ENCODE data around the gene PCSK5.
"Not testable (repeated sequence)": the region's sequence is repeated elsewhere in the genome, so short reads cannot be mapped to it uniquely, and the experiment has no call there.

PCSK5 gene

DNA sequence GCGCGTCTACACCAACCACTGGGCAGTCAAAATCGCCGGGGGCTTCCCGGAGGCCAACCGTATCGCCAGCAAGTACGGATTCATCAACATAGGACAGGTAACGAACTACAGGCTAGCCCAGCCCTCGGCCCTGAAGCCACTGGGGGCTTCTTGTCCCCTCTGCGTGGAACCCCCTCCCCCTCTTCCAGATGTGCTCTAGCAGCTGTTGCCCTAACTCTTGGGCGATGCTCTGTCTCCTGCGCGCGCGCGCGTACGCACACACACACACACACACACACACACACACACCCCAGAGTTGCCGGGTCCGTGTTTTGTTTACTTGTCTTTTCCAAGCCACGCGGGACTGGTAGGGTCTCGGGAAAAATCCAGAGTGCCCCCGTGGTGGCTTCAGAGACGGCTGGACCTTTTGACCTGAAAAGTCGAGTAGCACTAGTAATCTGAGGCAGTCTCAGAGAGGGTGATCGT lies 836 bp downstream of the PCSK5 start:
- DNase-seq = no peak

DNA sequence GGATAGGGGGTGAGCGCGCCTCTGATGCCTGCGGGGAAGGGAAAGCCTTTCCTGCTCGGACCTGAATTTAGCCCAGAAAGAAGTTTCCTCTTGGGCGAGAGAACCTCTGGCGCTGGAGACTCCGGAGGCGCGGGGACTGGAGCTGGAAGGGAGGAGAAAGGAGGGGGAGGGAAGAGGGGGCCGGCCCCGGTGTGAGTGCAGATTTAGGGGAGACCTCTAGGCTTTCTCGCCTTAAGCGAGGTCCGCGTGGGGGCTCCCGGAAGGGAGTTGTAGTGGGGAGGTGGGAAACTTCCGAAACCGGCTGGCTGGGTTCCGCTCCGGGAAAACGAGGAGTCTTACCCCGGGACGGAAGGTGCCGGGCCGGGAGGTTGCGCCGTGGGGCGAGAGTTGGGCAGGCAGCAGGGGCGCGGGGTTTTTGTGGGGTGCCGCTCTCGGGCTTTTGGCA lies 1.3 kb downstream of the PCSK5 start:
- DNase-seq = no peak

GRCh38 chr9:75892216-75892911 lies 1.9 kb downstream of the PCSK5 start:
- peak; percentile 18 for DNase-seq

DNA sequence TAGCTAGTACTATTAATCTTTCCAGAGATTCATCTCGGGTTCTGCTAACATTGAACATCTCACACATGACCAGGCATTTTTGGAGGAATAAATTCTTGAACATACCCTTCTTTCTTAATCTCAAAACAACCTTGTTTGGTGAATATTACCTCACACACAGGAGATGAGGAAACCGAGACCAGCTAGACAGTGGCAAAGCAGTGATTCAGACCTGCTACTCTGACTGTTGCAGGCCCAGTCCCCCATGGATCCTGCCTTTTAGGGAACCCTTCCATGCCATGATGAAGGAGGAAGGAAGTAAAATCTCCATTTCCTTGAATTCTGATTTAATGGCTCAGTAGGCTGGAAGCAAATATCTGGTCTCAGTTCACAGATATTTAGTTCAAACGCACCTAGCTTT lies 2.6 kb downstream of the PCSK5 start:
- no peak for DNase-seq

- no peak for DNase-seq
Measured at GRCh38 chr9:75894566-75894965, 4.1 kb downstream of the PCSK5 start.

DNA sequence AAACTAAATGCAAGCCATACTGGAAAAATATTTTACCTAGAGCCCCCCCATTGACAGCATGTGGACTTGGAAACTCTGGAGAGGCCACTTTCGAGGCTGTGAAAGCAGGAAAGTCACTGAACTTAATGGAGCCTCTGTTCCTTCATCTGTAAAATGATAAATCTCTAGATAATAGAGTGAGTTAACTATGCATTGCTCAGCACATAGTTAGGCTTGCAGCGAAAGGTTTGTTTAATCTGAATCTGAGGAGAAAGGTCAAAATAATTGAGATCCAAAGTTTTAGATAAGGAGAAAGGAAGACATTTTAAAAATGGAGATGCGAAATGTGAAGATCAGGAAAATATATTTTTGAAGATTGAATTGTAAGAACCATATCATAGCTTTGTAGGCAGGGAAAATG lies 4.6 kb downstream of the PCSK5 start:
- DNase-seq = no peak

DNA sequence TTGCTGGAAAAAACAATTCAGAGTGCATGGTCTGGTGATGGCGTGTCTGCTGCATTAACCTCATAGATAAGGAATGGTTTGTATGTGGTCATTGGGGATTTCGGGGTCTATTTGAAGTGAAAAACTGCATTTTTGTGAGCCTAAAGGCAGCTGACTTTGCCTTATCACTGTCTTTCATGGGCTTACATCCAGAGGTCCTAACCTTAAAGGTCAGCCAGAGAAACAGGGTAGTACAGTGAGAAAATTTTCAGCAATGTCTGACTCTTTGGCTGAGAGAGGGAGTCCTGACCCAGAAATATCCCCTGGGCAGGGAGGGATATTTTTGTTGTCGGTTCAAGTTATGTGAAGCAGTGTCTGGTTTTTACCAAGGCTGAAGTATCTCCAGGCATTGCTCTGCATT lies 5.7 kb downstream of the PCSK5 start:
- no peak for DNase-seq

GRCh38 chr9:75900893-75901524 lies 10.5 kb downstream of the PCSK5 start:
- DNase-seq = not testable (repeated sequence)

DNA sequence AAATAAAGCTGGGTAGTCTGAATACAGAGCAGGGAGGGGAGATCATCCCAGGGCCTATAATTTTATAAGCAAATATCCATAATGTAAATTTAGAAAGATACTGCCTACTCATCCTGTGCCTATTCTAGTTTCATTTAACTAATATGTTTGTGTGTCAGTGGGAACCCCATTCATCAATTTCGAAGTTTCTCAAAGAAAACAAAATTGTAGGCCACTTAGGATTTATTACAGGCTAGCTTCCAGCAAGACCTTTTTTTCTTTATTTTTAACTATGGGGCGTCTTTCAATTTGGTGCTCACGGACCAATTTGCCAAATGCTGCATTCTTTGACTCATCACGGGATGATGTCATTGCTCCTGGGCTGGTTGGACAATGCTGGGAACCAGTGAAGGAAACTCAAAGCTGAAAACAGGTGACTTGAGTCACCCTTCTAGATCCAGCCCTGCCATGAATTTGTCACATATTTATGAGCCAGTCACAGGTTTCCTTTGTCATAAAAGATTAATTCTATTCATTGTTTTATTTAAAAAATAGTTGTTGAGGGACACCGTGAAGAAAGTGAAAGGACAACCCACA lies 13.4 kb downstream of the PCSK5 start:
- no peak for DNase-seq

DNA sequence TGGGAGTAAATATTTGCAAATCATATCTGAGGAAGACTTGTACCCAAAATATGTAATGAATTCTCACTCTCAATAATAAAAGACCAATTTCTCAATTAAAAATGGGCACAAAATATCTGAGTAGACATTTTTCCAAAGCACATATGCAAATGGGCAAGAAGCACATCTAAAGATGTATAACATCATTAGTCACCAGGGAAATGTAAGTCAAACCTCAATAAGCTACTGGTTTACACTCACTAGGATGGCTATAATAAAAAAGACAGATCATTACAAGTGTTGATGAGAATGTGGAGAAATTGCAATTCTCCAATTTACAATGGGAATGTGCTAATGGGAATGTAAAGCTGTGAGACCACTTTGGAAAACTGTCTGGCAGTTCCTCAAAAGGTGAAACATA lies 13.9 kb downstream of the PCSK5 start:
- DNase-seq = no peak

- no peak for DNase-seq
Measured at GRCh38 chr9:75906531-75906930, 16.1 kb downstream of the PCSK5 start.

DNA sequence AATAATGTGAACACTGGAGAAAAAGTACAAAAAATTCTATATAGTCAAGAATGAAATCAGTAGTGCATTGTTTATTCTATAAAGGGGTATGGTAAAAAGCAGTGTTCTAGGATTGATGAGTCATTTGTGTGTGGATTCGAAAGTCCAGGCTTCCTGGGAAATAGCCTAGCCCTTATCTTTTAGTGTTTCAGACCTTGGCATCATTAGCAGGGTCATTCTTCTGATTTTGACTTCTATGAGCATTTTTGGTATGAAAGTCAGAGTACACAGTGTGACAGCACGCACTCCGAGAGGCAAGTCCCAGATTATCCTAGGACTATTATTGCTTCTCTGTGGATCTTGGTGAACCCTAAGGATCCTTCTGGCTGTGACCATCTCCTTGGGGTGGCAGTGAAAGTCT lies 16.9 kb downstream of the PCSK5 start:
- DNase-seq = no peak

DNA sequence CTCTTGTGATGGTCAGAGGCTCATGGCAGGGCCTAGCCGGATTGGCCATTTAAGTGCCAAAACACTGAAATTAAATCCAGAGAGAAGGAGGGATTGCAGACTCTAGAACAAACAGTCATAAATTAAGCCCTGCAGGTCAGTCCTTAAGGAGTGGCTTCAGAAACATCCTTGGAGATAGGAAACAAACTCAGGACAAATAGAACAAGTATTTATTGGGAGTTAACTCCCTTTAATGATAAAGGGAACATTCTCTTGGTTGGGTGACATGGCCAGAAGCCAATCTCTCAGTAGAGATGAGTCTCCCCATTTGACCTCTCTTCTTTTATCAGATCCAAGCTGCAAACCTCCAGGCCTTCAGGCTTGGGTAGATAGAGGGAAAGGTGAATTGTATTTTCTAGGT lies 17.4 kb downstream of the PCSK5 start:
- no peak for DNase-seq

DNA sequence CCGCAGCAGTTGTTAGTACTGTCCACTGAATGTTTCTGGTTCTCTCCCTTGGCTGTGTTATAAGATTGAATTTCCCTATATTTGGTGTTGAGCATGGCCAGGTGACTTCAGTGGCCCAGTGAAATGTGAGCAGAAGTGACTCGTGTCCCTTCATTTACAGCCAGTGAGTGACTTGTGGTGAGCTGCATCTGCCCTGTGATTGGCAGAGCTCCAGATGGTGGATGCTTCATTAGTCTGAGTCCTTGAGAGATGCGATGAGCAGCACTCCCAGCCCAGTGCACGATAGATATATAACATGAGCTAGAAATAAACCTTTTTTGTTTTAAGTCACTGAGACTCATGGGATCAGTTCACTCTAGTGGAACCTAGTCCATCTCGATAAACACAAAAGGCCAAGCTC lies 19.3 kb downstream of the PCSK5 start:
- DNase-seq = peak; percentile 8

DNA sequence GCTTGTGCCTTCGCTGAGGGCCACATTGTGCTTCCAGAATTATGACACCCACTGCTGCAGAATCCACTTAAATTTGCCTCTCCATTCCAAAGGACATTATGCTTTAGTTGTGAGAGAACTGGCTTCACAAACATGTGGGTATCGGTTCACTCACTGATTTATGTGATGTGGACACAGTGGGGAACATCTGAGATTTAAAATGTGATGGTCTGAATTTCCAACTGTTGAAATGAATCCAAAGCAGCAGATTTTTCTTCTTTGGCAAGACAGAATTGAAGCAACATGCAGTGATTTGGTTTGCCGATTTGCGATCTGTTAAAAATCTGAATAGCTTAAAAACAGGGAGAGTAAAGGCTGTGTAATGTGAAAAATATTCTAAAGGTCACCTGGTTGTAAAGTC lies 20.3 kb downstream of the PCSK5 start:
- DNase-seq = no peak

DNA sequence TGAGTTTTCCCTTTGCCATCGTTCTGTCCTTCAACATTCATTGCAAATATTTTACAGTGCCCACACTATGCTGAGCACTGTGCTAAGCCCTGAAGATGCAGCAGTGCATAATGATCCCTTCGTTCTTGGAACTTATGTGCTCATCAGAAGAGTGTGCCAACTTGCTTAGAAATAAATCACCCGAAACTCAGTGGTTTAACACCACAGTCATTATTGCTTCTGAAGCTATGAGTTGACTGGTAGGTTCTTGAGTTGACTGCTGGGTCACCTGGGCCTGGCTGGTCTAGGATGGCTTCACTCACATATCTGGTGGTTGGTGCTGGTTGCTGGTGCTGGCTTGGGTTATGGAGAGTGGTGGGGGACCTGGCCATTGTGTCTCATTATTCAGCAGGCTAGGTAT lies 20.9 kb downstream of the PCSK5 start:
- DNase-seq = no peak

DNA sequence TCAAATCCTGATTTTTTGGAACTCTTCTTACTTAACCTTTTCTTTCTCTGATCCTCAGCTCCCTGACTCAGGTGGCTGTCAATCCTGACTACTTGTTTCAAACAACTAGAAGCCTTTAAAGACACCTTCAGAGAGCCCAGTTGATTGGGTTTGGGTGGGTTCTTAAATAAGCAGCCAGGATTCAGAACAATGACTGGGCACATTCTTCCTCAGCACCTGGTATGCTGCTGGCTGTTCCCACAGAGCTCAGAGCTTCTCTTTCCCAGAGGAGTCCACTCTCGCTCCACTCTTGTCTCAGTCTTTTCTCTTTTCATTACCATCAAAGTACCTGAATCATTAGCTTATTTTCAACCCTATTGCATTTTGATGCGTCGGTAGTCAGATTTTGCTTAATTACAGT lies 22.5 kb downstream of the PCSK5 start:
- no peak for DNase-seq

DNA sequence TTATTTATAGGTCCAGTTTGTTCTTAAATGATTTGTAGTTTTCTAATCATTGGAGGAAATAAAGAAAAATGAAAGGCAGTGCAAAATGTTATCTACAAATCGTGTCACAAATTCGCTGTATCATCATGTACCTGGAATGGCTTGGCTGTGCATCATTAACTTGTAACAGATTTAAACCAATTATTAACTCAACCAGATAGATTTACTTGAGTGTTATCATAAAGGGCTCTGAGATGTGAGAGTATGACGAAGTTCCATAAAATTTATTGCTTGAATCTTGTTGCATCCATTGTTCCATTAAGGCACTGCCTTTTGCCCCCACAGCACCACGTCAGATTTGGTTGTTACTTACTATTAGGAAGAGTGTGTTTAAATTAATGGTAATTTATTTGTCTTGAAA lies 23.5 kb downstream of the PCSK5 start:
- DNase-seq = no peak

DNA sequence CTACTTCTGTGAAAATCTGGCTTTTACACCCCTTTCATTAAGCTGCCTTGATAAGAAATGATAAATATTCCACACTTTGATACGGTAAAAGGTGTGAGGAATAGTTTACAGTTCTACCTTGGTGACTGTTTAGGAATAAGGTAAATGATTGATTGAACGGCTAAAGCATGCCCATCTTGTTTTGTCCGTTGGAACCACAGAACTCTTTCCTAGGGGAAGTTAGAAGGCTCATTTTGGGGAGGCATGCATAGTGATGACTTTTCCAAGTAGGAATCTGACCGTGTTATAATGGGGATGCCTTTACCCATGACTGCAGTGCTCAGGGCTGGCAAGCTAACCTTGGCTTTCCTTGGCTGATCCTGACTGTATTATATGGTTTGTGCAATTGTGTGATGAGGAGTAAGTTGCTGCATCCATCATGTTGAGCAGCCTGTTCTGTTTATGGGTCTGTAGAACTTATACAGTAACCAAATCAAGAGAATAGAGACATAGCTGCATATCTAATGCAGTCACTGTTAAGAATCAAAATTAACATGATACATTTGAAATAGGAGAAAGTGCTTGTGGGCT lies 24.5 kb downstream of the PCSK5 start:
- no peak for DNase-seq

- no peak for DNase-seq
Measured at GRCh38 chr9:75918154-75918553, 27.7 kb downstream of the PCSK5 start.

DNA sequence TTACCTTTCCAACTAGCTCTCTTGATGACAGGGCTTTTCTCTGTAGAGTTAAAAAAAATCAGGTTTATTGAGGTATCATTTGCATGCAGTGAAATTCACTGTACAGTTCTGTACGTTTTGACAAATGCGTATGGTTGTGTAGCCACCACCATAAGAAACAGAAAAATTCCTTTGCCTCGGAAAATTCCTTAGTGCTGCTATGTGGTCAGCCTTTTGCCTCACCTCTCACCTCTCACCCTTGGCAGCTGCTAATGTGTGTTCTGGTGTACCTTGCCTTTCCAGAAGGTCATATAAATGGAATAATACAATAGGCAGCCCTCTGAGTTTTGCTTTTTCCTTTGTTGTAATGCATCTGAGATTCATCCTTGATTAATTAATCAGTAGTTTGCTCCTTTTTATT lies 28.4 kb downstream of the PCSK5 start:
- no peak for DNase-seq

- DNase-seq = no peak
Measured at GRCh38 chr9:75921391-75922127, 31.1 kb downstream of the PCSK5 start.

DNA sequence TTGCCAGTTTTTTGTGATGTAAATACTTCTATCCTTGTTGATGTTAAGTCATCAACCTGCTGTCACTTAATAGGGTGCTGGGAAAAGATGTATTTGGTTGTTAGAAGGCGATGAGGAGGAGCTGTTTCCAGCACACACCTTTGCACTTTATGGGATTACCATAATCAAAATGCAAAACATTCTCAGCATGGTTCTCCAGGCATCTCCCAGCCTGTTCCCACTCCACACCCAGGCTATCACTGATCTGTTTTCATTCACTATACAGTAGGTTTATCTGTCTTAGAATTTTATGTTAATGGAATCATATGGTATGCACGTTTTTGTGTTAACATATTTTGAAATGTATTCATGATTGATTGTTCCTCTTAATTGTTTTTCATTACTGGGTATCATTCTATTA lies 35.9 kb downstream of the PCSK5 start:
- DNase-seq = no peak
